Heart left ventricle (tissue), 16 donors: Measurements from ENCODE around the gene HERPUD1. TPM values are rescaled to one million over a fixed set of nuclear protein-coding genes. Genes with fewer than 3 reads are reported as not detected.
A peak's percentile ranks its signal among the peaks of the same experiment; 100 is the strongest.

Experiments used
- ATAC-seq, 4 donors: fragments of 200-7000 bp; cut with Tn5 transposase; one replicate each; pipeline ENCODE4 v1.9.1; 2020 to 2022; ENCODE audit warnings: moderate library complexity in 4 of 4, mild to moderate bottlenecking in 3 of 4, moderate number of reproducible peaks in 1 of 4
- DNase-seq, 5 donors: peaks; one replicate each; pipeline ENCODE4 v3.0.0-alpha.2; 2020
- H3K27ac ChIP-seq, 12 donors: fragments of 200-600 bp; sonication (generic) in 4 of 12; one replicate each; pipeline versions ENCODE4 v1.5.0 to v1.8.0; 2016 to 2022; ENCODE audit warnings: mild to moderate bottlenecking in 2 of 12
- H3K27me3 ChIP-seq, 9 donors: fragments of 200-600 bp; sonication (generic) in 2 of 9; one replicate each; pipeline versions ENCODE4 v1.5.1 to v1.8.0; 2016 to 2022; ENCODE audit warnings: mild to moderate bottlenecking in 3 of 9
- H3K36me3 ChIP-seq, 9 donors: fragments of 200-600 bp; sonication (generic) in 2 of 9; one replicate each; pipeline versions ENCODE4 v1.5.0 to v1.8.0; 2018 to 2022; ENCODE audit warnings: mild to moderate bottlenecking in 2 of 9
- H3K4me1 ChIP-seq, 12 donors: fragments of 200-600 bp; sonication (generic) in 4 of 12; one replicate each; pipeline versions ENCODE4 v1.5.0 to v1.8.0; 2016 to 2022; ENCODE audit warnings: mild to moderate bottlenecking in 3 of 12
- H3K4me3 ChIP-seq, 12 donors: fragments of 200-600 bp; sonication (generic) in 4 of 12; one replicate each; pipeline versions ENCODE4 v1.5.0 to v1.8.0; 2017 to 2022; ENCODE audit warnings: mild to moderate bottlenecking in 9 of 12, moderate library complexity in 4 of 12
- H3K9me3 ChIP-seq, 12 donors: fragments of 200-600 bp; sonication (generic) in 4 of 12; one replicate each; pipeline versions ENCODE4 v1.5.0 to v1.8.0; 2016 to 2022; ENCODE audit warnings: mild to moderate bottlenecking in 1 of 12
- POLR2A ChIP-seq, 2 donors: fragments of 450-650 bp; IDR thresholded peaks; one replicate each; pipeline ENCODE4 v1.6.1; 2017; ENCODE audit warnings: antibody characterized with exemption in 2 of 2, mild to moderate bottlenecking in 2 of 2, moderate library complexity in 2 of 2
- WGBS, 4 donors: extraction: QIAGEN DNeasy Blood & Tissue Kit in 2 of 4; methylation state at CpG; one replicate each; pipeline versions ENCODE4 v1.1.5 to v1.1.7; 2013 to 2018; 5-methylcytosine and 5-hydroxymethylcytosine counted together
- intact Hi-C, 10 donors: fragments of 100-400 bp; cut with DNase I; formaldehyde crosslinking; loops; one replicate each; pipeline versions ENCODE4 v1.11.1 to v1.14.2; 2022
- polyA plus RNA-seq, 2 donors: library from polyadenylated mRNA; stranded (reverse); fragments of 200-250 nt; gene quantifications; one replicate each; pipeline ENCODE4 v1.2.3, GENCODE V29; 2013
- total RNA-seq, 9 donors: library from RNA; depleted of rRNA in 2 of 9; stranded (reverse); fragments of >200 nt in 2 of 9; fragmentation: NEBNext Ultra II Directional in 3 of 9; extraction: Animal tissue kit (Norgen Biotek cat#: 25700) in 3 of 9; gene quantifications; one replicate each; pipeline versions ENCODE4 v1.1.0 to v1.2.4, GENCODE V29; 2016 to 2023
- TF ChIP-seq, protein P1 (sequence below), 12 donors: fragments of 200-600 bp; sonication (generic) in 4 of 12; IDR thresholded peaks; one replicate each; pipeline versions ENCODE4 v1.5.0 to v1.8.0; 2018 to 2022; ENCODE audit warnings: antibody characterized with exemption in 12 of 12, mild to moderate bottlenecking in 5 of 12
- donor health status: ischemic (EF 13 %, LVEDD 7.1; RV severe dilation, severe dysfunction).
- donor health status: healthy with polysubstance abuse.
- donor health status: DM: no; HTN: yes; CAD: no.
- donor health status: DM: no; HTN: no; CAD: no.
- donor health status: ischemic (EF 25% LVEDD 6.9; RV normal size, moderate dysfunction).
- donor health status: ischemic (EF 25% LVEDD 5.7; RV mildly dilated, moderate dysfunction).
- donor health status: healthy.
- donor health status: DM: yes; HTN: yes; CAD: no.
- donor health status: ischemic (EF 35%, LVEDD 5.7; RV mildly dilated, moderate dysfunction).
- donor health status: nonischemic (EF 11% LVEDD 7.7; RV severe dilation, severe dysfunction).
- donor health status: DM: yes; HTN: yes; CAD: no.
- donor health status: PGD.
- donor health status: ischemic (EF 29% LVEDD 5.4; RV normal size, mild dysfunction).
- donor health status: nonischemic (EF 23%, LVEDD 6.1; RV moderate dilation, normal function).

HERPUD1 gene
- total and polyA plus RNA-seq, 11 donors = 41.4 to 226 (median 117) TPM

DNA sequence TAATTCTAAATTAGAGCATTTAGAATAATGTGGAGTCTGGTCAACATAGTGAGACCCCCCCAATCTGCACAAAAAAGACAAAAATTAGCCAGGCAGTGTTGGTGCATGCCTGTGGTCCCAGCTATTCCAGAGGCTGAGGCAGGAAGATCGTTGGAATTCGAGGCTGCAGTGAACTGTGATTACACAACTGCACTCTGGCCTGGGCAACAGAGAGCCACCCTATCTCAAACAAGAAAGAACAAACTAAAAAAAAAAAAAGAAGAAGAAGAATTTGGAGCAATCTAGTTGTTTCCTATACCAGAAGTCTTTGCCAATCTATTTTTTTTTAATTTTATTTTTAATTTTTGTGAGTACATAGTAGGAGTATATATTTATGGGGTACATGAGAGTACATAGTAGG lies 35.8 kb downstream of the HERPUD1 start:
- H3K36me3 ChIP-seq = no peaks in the 10 kb centered on the region
- 58 to 70% (median 69%) methylated on average over 2 of the region's 2 CpGs for WGBS, 4 donors
- no peak overlapping the region for H3K27ac ChIP-seq
- no peak for DNase-seq
- no peak overlapping the region for H3K4me3 ChIP-seq
- H3K27me3 ChIP-seq = no peaks in the 10 kb centered on the region
- peaks cover 0 to 43% (median 17%) of the 10 kb centered on the region in 12 donors for H3K4me1 ChIP-seq
- intact Hi-C loops = loop anchor here in 3 of 10 donors (5.0 to 10.0 kb wide), 4 partner anchors 55 to 197 kb away; no protein-coding TSS in a partner anchor
- no peaks in the 10 kb centered on the region for H3K9me3 ChIP-seq
- no peak for ATAC-seq
- no peak for TF ChIP-seq POLR2A (IDR thresholded peaks at IDR 0.05)
- TF ChIP-seq, protein P1, sequence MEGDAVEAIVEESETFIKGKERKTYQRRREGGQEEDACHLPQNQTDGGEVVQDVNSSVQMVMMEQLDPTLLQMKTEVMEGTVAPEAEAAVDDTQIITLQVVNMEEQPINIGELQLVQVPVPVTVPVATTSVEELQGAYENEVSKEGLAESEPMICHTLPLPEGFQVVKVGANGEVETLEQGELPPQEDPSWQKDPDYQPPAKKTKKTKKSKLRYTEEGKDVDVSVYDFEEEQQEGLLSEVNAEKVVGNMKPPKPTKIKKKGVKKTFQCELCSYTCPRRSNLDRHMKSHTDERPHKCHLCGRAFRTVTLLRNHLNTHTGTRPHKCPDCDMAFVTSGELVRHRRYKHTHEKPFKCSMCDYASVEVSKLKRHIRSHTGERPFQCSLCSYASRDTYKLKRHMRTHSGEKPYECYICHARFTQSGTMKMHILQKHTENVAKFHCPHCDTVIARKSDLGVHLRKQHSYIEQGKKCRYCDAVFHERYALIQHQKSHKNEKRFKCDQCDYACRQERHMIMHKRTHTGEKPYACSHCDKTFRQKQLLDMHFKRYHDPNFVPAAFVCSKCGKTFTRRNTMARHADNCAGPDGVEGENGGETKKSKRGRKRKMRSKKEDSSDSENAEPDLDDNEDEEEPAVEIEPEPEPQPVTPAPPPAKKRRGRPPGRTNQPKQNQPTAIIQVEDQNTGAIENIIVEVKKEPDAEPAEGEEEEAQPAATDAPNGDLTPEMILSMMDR (IDR thresholded peaks at IDR 0.05) = no peak

DNA sequence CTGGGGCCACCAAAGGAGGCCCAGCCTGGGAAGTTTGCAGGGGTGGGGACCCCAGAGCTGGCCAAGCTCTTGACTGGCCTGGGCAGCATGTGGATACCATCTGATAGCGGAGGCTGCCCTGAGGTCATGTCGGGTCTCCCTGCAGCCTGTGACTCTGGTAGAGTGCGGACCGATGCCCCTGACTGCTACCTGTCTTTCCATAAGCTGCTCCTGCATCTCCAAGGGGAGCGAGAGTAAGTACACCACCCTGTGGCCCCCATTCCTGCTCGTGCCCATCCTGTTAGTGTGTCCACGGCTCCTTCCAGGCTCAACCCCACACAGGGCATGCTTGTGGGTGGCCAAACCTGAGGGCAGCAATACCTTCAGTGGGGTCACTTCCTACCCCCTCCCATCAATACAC lies 37.8 kb downstream of the HERPUD1 start:
- Histone ChIP-seq H3K4me1 (peaks cover 0 to 45% (median 11%) of the 10 kb centered on the region in 12 donors), H3K9me3 (no peaks in the 10 kb centered on the region), H3K27ac (no peak overlapping the region), H3K4me3 (no peak overlapping the region), H3K27me3 (no peaks in the 10 kb centered on the region), H3K36me3 (no peaks in the 10 kb centered on the region)
- DNase-seq (no peak), ATAC-seq (no peak)
- 90 to 94% (median 92%) methylated on average over 7 of the region's 7 CpGs for WGBS, 4 donors
- intact Hi-C loops = loop anchor here in 4 of 10 donors (5.0 to 10.0 kb wide), 5 partner anchors 53 to 195 kb away; no protein-coding TSS in a partner anchor
- no peak for TF ChIP-seq POLR2A (IDR thresholded peaks at IDR 0.05)
- TF ChIP-seq, protein P1 (IDR thresholded peaks at IDR 0.05) = no peak

DNA sequence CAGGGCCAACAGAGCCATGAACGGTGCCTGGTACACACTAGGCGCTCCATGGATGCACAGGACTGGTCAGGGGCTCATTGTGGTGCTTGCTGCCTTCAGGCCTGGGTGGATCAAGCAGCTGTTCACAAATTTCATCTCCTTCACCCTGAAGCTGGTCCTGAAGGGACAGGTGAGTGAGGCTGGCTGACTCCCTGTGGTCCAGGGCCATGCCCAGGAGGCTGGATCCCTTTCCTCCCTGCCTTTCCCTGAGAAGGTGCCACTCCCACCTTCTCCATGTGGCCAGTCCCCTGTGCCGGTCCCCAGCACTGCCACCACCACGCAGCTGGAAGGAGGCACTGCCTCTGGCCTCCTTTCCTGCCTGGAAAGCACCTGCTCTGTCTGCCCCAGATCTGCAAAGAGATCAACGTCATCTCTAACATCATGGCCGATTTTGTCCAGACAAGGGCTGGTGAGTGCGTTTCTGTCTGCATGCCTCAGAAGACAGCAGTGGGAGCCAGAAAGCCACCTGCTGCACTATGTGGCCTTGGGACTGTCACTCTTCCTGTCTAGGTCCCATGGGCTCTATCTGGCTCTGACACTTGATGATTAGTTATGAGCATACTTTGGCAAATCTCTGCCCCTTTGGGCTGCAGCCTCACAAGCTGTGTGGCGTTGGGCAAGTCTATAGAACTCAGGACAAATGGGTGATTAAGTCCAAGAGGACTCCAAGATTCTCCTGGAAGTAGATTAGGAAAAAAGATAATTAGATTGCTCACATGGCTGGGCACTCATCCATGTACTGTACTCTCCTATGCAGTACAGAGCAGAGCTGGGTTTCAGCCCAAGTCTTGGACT lies 39.2 kb downstream of the HERPUD1 start:
- ATAC-seq (peak in 2 of 4 donors; percentile 21 to 49), DNase-seq (no peak)
- H3K4me1 ChIP-seq = peaks cover 0 to 37% (median 3%) of the 10 kb centered on the region in 12 donors
- no peaks in the 10 kb centered on the region for H3K36me3 ChIP-seq
- intact Hi-C loops = loop anchor here in 1 of 10 donors (5.0 kb wide), 1 partner anchor 66 kb away; no protein-coding TSS in a partner anchor
- WGBS, 4 donors = 48 to 72% (median 58%) methylated on average over 8 of the region's 8 CpGs
- H3K27ac ChIP-seq = no peak overlapping the region
- no peaks in the 10 kb centered on the region for H3K27me3 ChIP-seq
- TF ChIP-seq, protein P1 (IDR thresholded peaks at IDR 0.05) = no peak
- TF ChIP-seq POLR2A (IDR thresholded peaks at IDR 0.05) = no peak
- H3K9me3 ChIP-seq = no peaks in the 10 kb centered on the region
- H3K4me3 ChIP-seq = no peak overlapping the region

- ATAC-seq (no peak), DNase-seq (no peak)
- no peaks in the 10 kb centered on the region for H3K9me3 ChIP-seq
- H3K27ac ChIP-seq = no peak overlapping the region
- 87 to 96% (median 93%) methylated on average over 3 of the region's 3 CpGs for WGBS, 4 donors
- no peak overlapping the region for H3K4me3 ChIP-seq
- H3K36me3 ChIP-seq = no peaks in the 10 kb centered on the region
- H3K27me3 ChIP-seq = no peaks in the 10 kb centered on the region
- peaks cover 0 to 31% (median 0%) of the 10 kb centered on the region in 12 donors for H3K4me1 ChIP-seq
- intact Hi-C loops = loop anchor here in 1 of 10 donors (5.0 kb wide), 1 partner anchor 66 kb away; no protein-coding TSS in a partner anchor
- no peak for TF ChIP-seq POLR2A (IDR thresholded peaks at IDR 0.05)
- TF ChIP-seq, protein P1 (IDR thresholded peaks at IDR 0.05) = no peak
These were observed 39.8 kb downstream of the HERPUD1 start for GRCh38 chr16:56971768-56972043.
